H9 (cell line): ENCODE results near the gene DGLUCY. TPM values are rescaled to one million over a fixed set of nuclear protein-coding genes. Genes with fewer than 3 reads are reported as not detected.

ENCODE experiments used
- DNase-seq: peaks from one replicate; pipeline ENCODE4 v3.0.0-alpha.2; 2017
- H2AFZ ChIP-seq: one replicate; pipeline ENCODE4 v1.6.1; 2013; ENCODE audit warnings: mild to moderate bottlenecking, low read length, control low read depth, moderate library complexity
- H2AK5ac ChIP-seq: 2 replicates; pipeline ENCODE4 v1.6.1; 2013; ENCODE audit warnings: low read length, control low read depth, mixed read lengths; ENCODE audit not compliant: insufficient read length
- H2BK120ac ChIP-seq: one replicate; pipeline ENCODE4 v1.6.1; 2013; ENCODE audit warnings: low read depth, mild to moderate bottlenecking, low read length, control low read depth, inconsistent platforms; ENCODE audit not compliant: poor library complexity, severe bottlenecking
- H2BK12ac ChIP-seq: 2 replicates; pipeline ENCODE4 v1.6.1; 2013; ENCODE audit warnings: low read length, control low read depth, mixed read lengths, low read depth; ENCODE audit not compliant: insufficient read length
- H2BK15ac ChIP-seq: 2 replicates; pipeline ENCODE4 v1.6.1; 2013; ENCODE audit warnings: low read depth, low read length, control low read depth
- H2BK20ac ChIP-seq: one replicate; pipeline ENCODE4 v1.6.1; 2013; ENCODE audit warnings: low read depth, mild to moderate bottlenecking, low read length, control low read depth, inconsistent platforms; ENCODE audit not compliant: poor library complexity, severe bottlenecking
- H2BK5ac ChIP-seq: 2 replicates; pipeline ENCODE4 v1.6.1; 2013; ENCODE audit warnings: low read length, control low read depth, mixed read lengths; ENCODE audit not compliant: insufficient read length
- H3K14ac ChIP-seq: 2 replicates; pipeline ENCODE4 v1.6.1; 2013; ENCODE audit warnings: low read length, control low read depth; ENCODE audit not compliant: insufficient read depth
- H3K18ac ChIP-seq: 2 replicates; pipeline ENCODE4 v1.6.1; 2013; ENCODE audit warnings: low read depth, mild to moderate bottlenecking, mixed read lengths, low read length, control low read depth; ENCODE audit not compliant: insufficient read length
- H3K23ac ChIP-seq: 2 replicates; pipeline ENCODE4 v1.6.1; 2013; ENCODE audit warnings: low read length, control low read depth, mixed read lengths, low read depth; ENCODE audit not compliant: insufficient read length
- H3K23me2 ChIP-seq: 2 replicates; pipeline ENCODE4 v1.6.1; 2013; ENCODE audit warnings: low read depth, mild to moderate bottlenecking, mixed read lengths, low read length, control low read depth; ENCODE audit not compliant: insufficient read length, poor library complexity, severe bottlenecking
- H3K27ac ChIP-seq: 2 replicates; pipeline ENCODE4 v1.5.1; 2013; ENCODE audit warnings: low read length, control low read depth, mixed read lengths, low read depth; ENCODE audit not compliant: insufficient read length
- H3K27me3 ChIP-seq: 2 replicates; pipeline ENCODE4 v1.6.1; 2013; ENCODE audit warnings: low read length, control low read depth, inconsistent platforms; ENCODE audit not compliant: insufficient read depth
- H3K4ac ChIP-seq: 2 replicates; pipeline ENCODE4 v1.6.1; 2013; ENCODE audit warnings: low read depth, mild to moderate bottlenecking, control low read depth, inconsistent platforms, low read length, moderate library complexity
- H3K4me1 ChIP-seq: 2 replicates; pipeline ENCODE4 v1.6.1; 2013; ENCODE audit warnings: low read length, control low read depth, inconsistent platforms; ENCODE audit not compliant: insufficient read depth
- H3K4me2 ChIP-seq: 2 replicates; pipeline ENCODE4 v1.6.1; 2013; ENCODE audit warnings: low read length, control low read depth, mixed read lengths; ENCODE audit not compliant: insufficient read length, insufficient read depth
- H3K56ac ChIP-seq: 2 replicates; pipeline ENCODE4 v1.6.1; 2013; ENCODE audit warnings: low read depth, mild to moderate bottlenecking, mixed read lengths, low read length, control low read depth; ENCODE audit not compliant: insufficient read length
- H3K79me1 ChIP-seq: 2 replicates; pipeline ENCODE4 v1.6.1; 2013; ENCODE audit warnings: low read depth, mild to moderate bottlenecking, moderate library complexity, low read length, control low read depth, inconsistent platforms; ENCODE audit not compliant: insufficient read depth, poor library complexity, severe bottlenecking
- H3K79me2 ChIP-seq: 2 replicates; pipeline ENCODE4 v1.6.1; 2013; ENCODE audit warnings: low read length, control low read depth, inconsistent platforms; ENCODE audit not compliant: insufficient read depth
- H3K9ac ChIP-seq: 2 replicates; pipeline ENCODE4 v1.6.1; 2013; ENCODE audit warnings: low read length, control low read depth, mixed read lengths; ENCODE audit not compliant: insufficient read length; ENCODE audit errors: extremely low read depth
- H3K9me3 ChIP-seq: one replicate; pipeline ENCODE4 v1.6.1; 2013; ENCODE audit warnings: low read depth, low read length, inconsistent platforms; ENCODE audit not compliant: control insufficient read depth
- H3T11ph ChIP-seq: one replicate; pipeline ENCODE4 v1.6.1; 2013; ENCODE audit warnings: mild to moderate bottlenecking, low read length, control low read depth, inconsistent platforms
- H4K20me1 ChIP-seq: one replicate; pipeline ENCODE4 v1.6.1; 2013; ENCODE audit not compliant: control insufficient read depth, insufficient read length, insufficient read depth
- H4K5ac ChIP-seq: 2 replicates; pipeline ENCODE4 v1.6.1; 2013; ENCODE audit warnings: low read depth, mild to moderate bottlenecking, mixed read lengths, low read length, control low read depth; ENCODE audit not compliant: insufficient read length
- H4K8ac ChIP-seq: replicated peaks from 2 replicates; pipeline ENCODE4 v1.6.1; 2013; ENCODE audit warnings: low read length, control low read depth, mixed read lengths, low read depth; ENCODE audit not compliant: insufficient read length
- H4K91ac ChIP-seq: 2 replicates; pipeline ENCODE4 v1.6.1; 2013; ENCODE audit warnings: low read depth, mild to moderate bottlenecking, moderate library complexity, mixed read lengths, low read length, control low read depth; ENCODE audit not compliant: insufficient read length
- H3K27ac Mint-ChIP-seq, 3 experiments: 2 replicates in 2 of 3; 3 replicates in 1 of 3; pipeline ENCODE4 v1.8.0; 2020 to 2021; ENCODE audit warnings: mixed read lengths in 3 of 3, mild to moderate bottlenecking in 1 of 3, moderate library complexity in 1 of 3
- H3K27me3 Mint-ChIP-seq: 2 replicates; pipeline ENCODE4 v1.8.0; 2021; ENCODE audit warnings: low read depth, mild to moderate bottlenecking, moderate library complexity, mixed read lengths
- H3K36me3 Mint-ChIP-seq, 3 experiments: 2 replicates in 2 of 3; 3 replicates in 1 of 3; pipeline ENCODE4 v1.8.0; 2020 to 2021; ENCODE audit warnings: low read depth in 3 of 3, mixed read lengths in 3 of 3; ENCODE audit not compliant: insufficient read depth in 1 of 3
- H3K4me1 Mint-ChIP-seq, 2 experiments: 2 replicates each; pipeline ENCODE4 v1.8.0; 2020; ENCODE audit warnings: mixed read lengths in 2 of 2
- H3K4me3 Mint-ChIP-seq, 2 experiments: 2 replicates in 1 of 2; 3 replicates in 1 of 2; pipeline ENCODE4 v1.8.0; 2020 to 2021; ENCODE audit warnings: mild to moderate bottlenecking in 2 of 2, mixed read lengths in 2 of 2, moderate library complexity in 1 of 2
- H3K9me3 Mint-ChIP-seq, 2 experiments: 2 replicates in 1 of 2; 3 replicates in 1 of 2; pipeline ENCODE4 v1.8.0; 2020; ENCODE audit warnings: mild to moderate bottlenecking in 2 of 2, mixed read lengths in 2 of 2, moderate library complexity in 1 of 2
- CTCF ChIP-seq: fragments of 200-600 bp; sonication (generic); conservative IDR thresholded peaks from 3 replicates; pipeline ENCODE4 v1.8.0; 2021; ENCODE audit warnings: antibody characterized with exemption, mild to moderate bottlenecking
- WGBS: extraction: QIAGEN DNeasy Blood & Tissue Kit; methylation state at CpG from one replicate; pipeline ENCODE4 v1.1.7; 2013; ENCODE audit warnings: missing lambda C conversion rate, low lambda C conversion rate, mixed read lengths; ENCODE audit not compliant: insufficient read length; ENCODE audit errors: extremely low coverage; 5-methylcytosine and 5-hydroxymethylcytosine counted together
- total RNA-seq: library from RNA; stranded (reverse); gene quantifications from 2 replicates; pipeline ENCODE4 v1.2.1, GENCODE V29; 2021

Gene DGLUCY
- total RNA-seq, 1 experiment from 2014 or later, result 29.6 TPM

GRCh38 chr14:91153360-91153759 lies 39.5 kb downstream of the DGLUCY start:
- no CpG with 5 or more reads among the region's 9 CpGs for WGBS
- Histone ChIP-seq H4K5ac (no peak overlapping the region), H4K8ac (no peak overlapping the region), H2AFZ (no peak overlapping the region), H3K9me3 (no peaks in the 10 kb centered on the region), H3K4me1 (no peaks in the 10 kb centered on the region), H3K27ac (no peak overlapping the region), H3K79me2 (no peaks in the 10 kb centered on the region), H3K18ac (no peak overlapping the region), H3K4me2 (no peak overlapping the region), H3T11ph (no peak overlapping the region), H3K27me3 (no peaks in the 10 kb centered on the region), H3K23ac (no peak overlapping the region), H2BK12ac (no peak overlapping the region), H3K9ac (no peak overlapping the region), H3K56ac (no peak overlapping the region), H3K79me1 (no peaks in the 10 kb centered on the region), H2BK120ac (no peak overlapping the region), H3K23me2 (no peaks in the 10 kb centered on the region), H4K91ac (no peak overlapping the region), H4K20me1 (no peaks in the 10 kb centered on the region), H2AK5ac (no peak overlapping the region), H2BK15ac (no peak overlapping the region), H3K4ac (no peak overlapping the region), H2BK5ac (no peak overlapping the region), H2BK20ac (no peak overlapping the region), H3K14ac (no peak overlapping the region; the same call in 1 of the 2 replicates)
- no peak overlapping the region for H3K4me3 Mint-ChIP-seq
- no peaks in the 10 kb centered on the region for H3K27me3 Mint-ChIP-seq
- H3K36me3 Mint-ChIP-seq, result peaks cover 0 to 14% (median 11%) of the 10 kb centered on the region in 3 experiments; a peak in 3 of 7 replicates
- no peak for DNase-seq
- peak overlapping the region in 1 of 3 experiments; percentile 28; a peak in 1 of 7 replicates for H3K27ac Mint-ChIP-seq
- H3K4me1 Mint-ChIP-seq, result 0 out of 4 replicates have a peak, but pooled peaks cover 0 to 2% of the 10 kb centered on the region in 2 experiments
- no peak for TF ChIP-seq CTCF
- H3K9me3 Mint-ChIP-seq, result no peaks in the 10 kb centered on the region
